ENCODE measurements around the gene DNAJC25.
"Not testable (repeated sequence)": the region's sequence is repeated elsewhere in the genome, so short reads cannot be mapped to it uniquely, and the experiment has no call there.

Gene DNAJC25

GRCh38 chr9:111610149-111610548, 21.0 kb upstream of the DNAJC25 start:
- in situ Hi-C loops (cut with MboI; ENCODE audit: low pct_unique_long_range_greater_than_20kb, low sequenced_read_pairs, unreplicated experiment) = no loop called here
- DNase-seq (ENCODE audit: low spot score) = no peak
- TF ChIP-seq, protein P1, sequence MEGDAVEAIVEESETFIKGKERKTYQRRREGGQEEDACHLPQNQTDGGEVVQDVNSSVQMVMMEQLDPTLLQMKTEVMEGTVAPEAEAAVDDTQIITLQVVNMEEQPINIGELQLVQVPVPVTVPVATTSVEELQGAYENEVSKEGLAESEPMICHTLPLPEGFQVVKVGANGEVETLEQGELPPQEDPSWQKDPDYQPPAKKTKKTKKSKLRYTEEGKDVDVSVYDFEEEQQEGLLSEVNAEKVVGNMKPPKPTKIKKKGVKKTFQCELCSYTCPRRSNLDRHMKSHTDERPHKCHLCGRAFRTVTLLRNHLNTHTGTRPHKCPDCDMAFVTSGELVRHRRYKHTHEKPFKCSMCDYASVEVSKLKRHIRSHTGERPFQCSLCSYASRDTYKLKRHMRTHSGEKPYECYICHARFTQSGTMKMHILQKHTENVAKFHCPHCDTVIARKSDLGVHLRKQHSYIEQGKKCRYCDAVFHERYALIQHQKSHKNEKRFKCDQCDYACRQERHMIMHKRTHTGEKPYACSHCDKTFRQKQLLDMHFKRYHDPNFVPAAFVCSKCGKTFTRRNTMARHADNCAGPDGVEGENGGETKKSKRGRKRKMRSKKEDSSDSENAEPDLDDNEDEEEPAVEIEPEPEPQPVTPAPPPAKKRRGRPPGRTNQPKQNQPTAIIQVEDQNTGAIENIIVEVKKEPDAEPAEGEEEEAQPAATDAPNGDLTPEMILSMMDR (IDR thresholded peaks at IDR 0.05; ENCODE audit: extremely low read depth, insufficient read depth, missing control alignments) = no peak

GRCh38 chr9:111610845-111611244, 20.3 kb upstream of the DNAJC25 start:
- in situ Hi-C loops (cut with MboI; ENCODE audit: low pct_unique_long_range_greater_than_20kb, low sequenced_read_pairs, unreplicated experiment) = no loop called here
- TF ChIP-seq, protein P1 (IDR thresholded peaks at IDR 0.05; ENCODE audit: extremely low read depth, insufficient read depth, missing control alignments) = no peak
- no peak for DNase-seq (ENCODE audit: low spot score)

- no peak for DNase-seq (ENCODE audit: low spot score)
- in situ Hi-C loops (cut with MboI; ENCODE audit: low pct_unique_long_range_greater_than_20kb, low sequenced_read_pairs, unreplicated experiment) = no loop called here
- TF ChIP-seq, protein P1 (IDR thresholded peaks at IDR 0.05; ENCODE audit: extremely low read depth, insufficient read depth, missing control alignments) = no peak
These were observed 17.6 kb upstream of the DNAJC25 start for GRCh38 chr9:111613436-111614040.

GRCh38 chr9:111615928-111616327, 15.2 kb upstream of the DNAJC25 start:
- no peak for DNase-seq (ENCODE audit: low spot score)
- in situ Hi-C loops (cut with MboI; ENCODE audit: low pct_unique_long_range_greater_than_20kb, low sequenced_read_pairs, unreplicated experiment) = no loop called here

GRCh38 chr9:111617349-111617748, 13.8 kb upstream of the DNAJC25 start:
- in situ Hi-C loops (cut with MboI; ENCODE audit: low pct_unique_long_range_greater_than_20kb, low sequenced_read_pairs, unreplicated experiment); DNase-seq (ENCODE audit: low spot score): not testable (repeated sequence)

More at GRCh38 chr9:111615928-111616327, 15.2 kb upstream of the DNAJC25 start:
- TF ChIP-seq, protein P1 (IDR thresholded peaks at IDR 0.05; ENCODE audit: extremely low read depth, insufficient read depth, missing control alignments) = no peak

DNA sequence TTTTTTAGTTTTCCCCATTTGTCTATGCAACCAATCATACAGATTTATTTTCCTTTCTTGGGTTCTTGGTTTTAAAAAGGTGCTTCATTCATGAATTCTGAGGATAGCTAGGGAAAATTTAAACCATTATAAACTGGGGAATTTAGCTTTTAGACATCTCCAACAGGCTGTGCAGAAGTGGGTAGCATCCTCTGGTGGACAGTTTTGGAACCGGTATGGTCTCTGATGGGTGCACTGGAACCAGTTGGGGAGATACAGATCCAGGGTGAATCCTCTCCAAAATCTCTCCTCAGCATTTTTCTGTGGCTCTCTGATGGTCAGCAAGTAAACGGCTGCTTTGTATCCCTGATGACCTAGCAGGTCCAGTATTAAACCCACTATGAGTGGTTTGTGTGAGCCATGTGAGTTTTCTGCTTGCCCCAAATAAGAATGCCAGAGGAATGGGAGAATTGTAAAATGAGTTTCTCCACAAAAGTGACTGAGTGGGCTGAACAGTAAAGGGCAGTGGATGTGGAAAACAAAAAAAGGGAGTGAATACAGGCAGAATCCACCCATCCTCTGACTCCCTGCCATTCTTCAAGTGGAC, 9.1 kb upstream of the DNAJC25 start:
- in situ Hi-C loops (cut with MboI; ENCODE audit: low pct_unique_long_range_greater_than_20kb, low sequenced_read_pairs, unreplicated experiment) = no loop called here
- TF ChIP-seq, protein P1 (IDR thresholded peaks at IDR 0.05; ENCODE audit: extremely low read depth, insufficient read depth, missing control alignments) = peak; percentile 78
- peak; percentile 60 for DNase-seq (ENCODE audit: low spot score)

DNA sequence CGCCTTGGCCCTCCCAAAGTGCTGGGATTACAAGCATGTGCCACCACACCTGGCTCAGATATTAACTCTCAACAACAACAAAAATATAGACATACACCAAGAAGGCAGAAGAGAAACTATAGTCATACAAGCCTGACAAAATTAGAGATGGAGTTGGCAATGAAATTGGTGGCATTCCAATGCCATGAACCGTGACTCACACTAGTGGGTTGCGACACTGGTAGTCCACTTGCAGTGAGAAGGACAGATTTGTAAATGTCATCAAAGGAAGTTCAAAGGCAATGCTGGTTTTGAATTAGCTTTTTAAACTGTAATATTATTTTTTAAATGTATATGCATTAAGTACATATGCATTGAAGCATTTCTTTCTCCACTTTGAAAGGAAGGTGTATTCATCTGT, 8.5 kb upstream of the DNAJC25 start:
- TF ChIP-seq, protein P1 (IDR thresholded peaks at IDR 0.05; ENCODE audit: extremely low read depth, insufficient read depth, missing control alignments) = no peak
- DNase-seq (ENCODE audit: low spot score) = no peak

More for the DNA sequence above, 8.5 kb upstream of the DNAJC25 start:
- in situ Hi-C loops (cut with MboI; ENCODE audit: low pct_unique_long_range_greater_than_20kb, low sequenced_read_pairs, unreplicated experiment) = no loop called here
